SK-N-SH (cell line): ENCODE data around the gene HIPK2. TPM values are rescaled to one million over a fixed set of nuclear protein-coding genes. Genes with fewer than 3 reads are reported as not detected.

Experiments
- CTCF ChIA-PET: fragments of 300-600, 350-600 bp; formaldehyde crosslinking; extraction: SDS; loops from one replicate; lab custom pipeline; 2021; lab: Yijun Ruan, JAX
- POLR2A ChIA-PET: fragments of 350-600 bp; sonication (Branson Sonifier 250); formaldehyde crosslinking; extraction: SDS; loops from one replicate; lab custom pipeline; 2020; ENCODE audit warnings: antibody characterized with exemption, inconsistent platforms; lab: Yijun Ruan, JAX
- DNase-seq: peaks from one replicate; pipeline ENCODE4 v3.0.0; 2012
- H2AFZ ChIP-seq: fragments of 200-600 bp; sonication (generic); 2 replicates; pipeline ENCODE4 v1.8.1; 2016; ENCODE audit warnings: antibody characterized with exemption, mild to moderate bottlenecking, low read depth
- H3F3A ChIP-seq: fragments of 200-600 bp; sonication (generic); replicated peaks from 2 replicates; pipeline ENCODE3; 2016; ENCODE audit warnings: antibody characterized with exemption, mild to moderate bottlenecking; ENCODE audit not compliant: insufficient read depth
- H3K27ac ChIP-seq, 2 experiments: fragments of 200-500 bp in 1 of 2; fragments of 200-600 bp in 1 of 2; sonication (Bioruptor generic) in 1 of 2; sonication (generic), shearing (Covaris generic) in 1 of 2; 2 replicates each; pipeline versions ENCODE4 v1.5.1 to v1.6.1; 2014 to 2016; ENCODE audit warnings: low read depth in 2 of 2, inconsistent platforms in 1 of 2, low read length in 1 of 2, mild to moderate bottlenecking in 1 of 2, mixed read lengths in 1 of 2
- H3K27me3 ChIP-seq: fragments of 200-600 bp; sonication (generic), shearing (Covaris generic); 2 replicates; pipeline ENCODE4 v1.6.1; 2016; ENCODE audit warnings: mixed run types; ENCODE audit not compliant: insufficient read depth
- H3K36me3 ChIP-seq, 2 experiments: fragments of 200-500 bp in 1 of 2; fragments of 200-600 bp in 1 of 2; sonication (Bioruptor generic) in 1 of 2; sonication (generic) in 1 of 2; replicated peaks in 1 of 2; 2 replicates each; pipeline versions ENCODE3 to v1.5.1; 2014 to 2016; ENCODE audit warnings: low read length in 1 of 2, mild to moderate bottlenecking in 1 of 2; ENCODE audit not compliant: insufficient read depth in 2 of 2, control insufficient read depth in 1 of 2
- H3K4me1 ChIP-seq, 2 experiments: fragments of 200-500 bp in 1 of 2; fragments of 200-600 bp in 1 of 2; sonication (Bioruptor generic) in 1 of 2; sonication (generic), shearing (Covaris generic) in 1 of 2; 2 replicates each; pipeline versions ENCODE4 v1.5.1 to v1.6.1; 2014 to 2016; ENCODE audit warnings: low read depth in 1 of 2, low read length in 1 of 2, mixed run types in 1 of 2; ENCODE audit not compliant: insufficient read depth in 2 of 2, control insufficient read depth in 1 of 2
- H3K4me2 ChIP-seq: fragments of 200-600 bp; sonication (generic), shearing (Covaris generic); 2 replicates; pipeline ENCODE4 v1.6.1; 2017; ENCODE audit warnings: mixed run types
- H3K4me3 ChIP-seq, 2 experiments: fragments of 200-500 bp in 1 of 2; fragments of 200-600 bp in 1 of 2; sonication (Bioruptor generic) in 1 of 2; sonication (generic), shearing (Covaris generic) in 1 of 2; 2 replicates each; pipeline versions ENCODE4 v1.5.1 to v1.8.1; 2014 to 2016; ENCODE audit warnings: low read depth in 2 of 2, inconsistent platforms in 1 of 2, low read length in 1 of 2, mild to moderate bottlenecking in 1 of 2, mixed read lengths in 1 of 2, moderate library complexity in 1 of 2
- H3K79me2 ChIP-seq: fragments of 200-600 bp; sonication (generic); 2 replicates; pipeline ENCODE4 v1.8.1; 2017; ENCODE audit warnings: mild to moderate bottlenecking; ENCODE audit not compliant: insufficient read depth
- H3K9ac ChIP-seq: fragments of 200-600 bp; sonication (generic); 2 replicates; pipeline ENCODE4 v1.6.1; 2017; ENCODE audit warnings: mixed run types
- H3K9me2 ChIP-seq: fragments of 200-600 bp; sonication (generic); 2 replicates; pipeline ENCODE4 v1.6.1; 2017; ENCODE audit warnings: mixed run types
- H3K9me3 ChIP-seq: fragments of 200-600 bp; sonication (generic); 2 replicates; pipeline ENCODE4 v1.6.1; 2017; ENCODE audit warnings: mixed run types, mild to moderate bottlenecking, moderate library complexity
- H4K20me1 ChIP-seq: fragments of 200-600 bp; sonication (generic); 2 replicates; pipeline ENCODE4 v1.6.1; 2017; ENCODE audit warnings: mild to moderate bottlenecking, mixed run types; ENCODE audit not compliant: insufficient read depth
- ELF1 ChIP-seq: IDR thresholded peaks from 2 replicates; pipeline ENCODE4 v1.4.0; 2012
- EP300 ChIP-seq, 2 experiments: IDR thresholded peaks; 2 replicates each; pipeline versions ENCODE4 v1.4.0 to v1.6.1; 2012; ENCODE audit warnings: borderline replicate concordance in 1 of 2, low read depth in 1 of 2, low read length in 1 of 2
- IRF3 ChIP-seq: fragments of 150-350 bp; IDR thresholded peaks from 2 replicates; pipeline ENCODE4 v1.6.1; 2016; ENCODE audit warnings: mild to moderate bottlenecking, low read depth, low read length
- JUND ChIP-seq: IDR thresholded peaks from 2 replicates; pipeline ENCODE4 v1.4.0; 2012
- MAX ChIP-seq: IDR thresholded peaks from 2 replicates; pipeline ENCODE4 v1.4.0; 2012; ENCODE audit warnings: low read depth
- NFIC ChIP-seq: IDR thresholded peaks from 2 replicates; pipeline ENCODE4 v1.4.0; 2012; ENCODE audit warnings: borderline replicate concordance
- NRF1 ChIP-seq: IDR thresholded peaks from 2 replicates; pipeline ENCODE4 v1.6.1; 2012; ENCODE audit warnings: low read depth, mild to moderate bottlenecking, low read length
- PBX3 ChIP-seq: IDR thresholded peaks from 2 replicates; pipeline ENCODE4; 2012
- RAD21 ChIP-seq: IDR thresholded peaks from 2 replicates; pipeline ENCODE4 v1.6.1; 2012; ENCODE audit warnings: mild to moderate bottlenecking, low read length
- RFX5 ChIP-seq: IDR thresholded peaks from 2 replicates; pipeline ENCODE4 v1.6.1; 2012; ENCODE audit warnings: mild to moderate bottlenecking, improper control_type of control experiment, low read length
- RXRA ChIP-seq: IDR thresholded peaks from 2 replicates; pipeline ENCODE4 v1.4.0; 2012; ENCODE audit warnings: low read depth, mild to moderate bottlenecking, borderline replicate concordance
- SIN3A ChIP-seq: IDR thresholded peaks from 2 replicates; pipeline ENCODE4 v1.6.1; 2012; ENCODE audit warnings: low read depth, mild to moderate bottlenecking, low read length, moderate library complexity, borderline replicate concordance
- SMC3 ChIP-seq: IDR thresholded peaks from 2 replicates; pipeline ENCODE4 v1.6.1; 2012; ENCODE audit warnings: low read depth, low read length, improper control_type of control experiment
- TCF12 ChIP-seq: IDR thresholded peaks from 2 replicates; pipeline ENCODE4 v1.4.0; 2012
- YY1 ChIP-seq: IDR thresholded peaks from 2 replicates; pipeline ENCODE4 v1.4.0; 2012; ENCODE audit warnings: low read depth, mild to moderate bottlenecking
- polyA plus RNA-seq, 3 experiments: library from polyadenylated mRNA; depleted of rRNA; stranded (reverse); fragments of >200 nt; gene quantifications; 2 replicates each; pipeline ENCODE4 v1.2.3, GENCODE V29; 2012
- TF ChIP-seq, protein P1 (sequence below): fragments of 200-600 bp; sonication (generic); IDR thresholded peaks from 2 replicates; pipeline ENCODE4 v1.6.1; 2017; ENCODE audit warnings: antibody characterized with exemption, mild to moderate bottlenecking, moderate library complexity

Gene HIPK2
- polyA plus RNA-seq, 1 of the 3 experiments (the other 2 are of a cell fraction) = 14.2 TPM

- no peaks in the 10 kb centered on the region for H3K9me2 ChIP-seq
- TF ChIP-seq TCF12 (no peak), RFX5 (no peak), SMC3 (no peak), RXRA (no peak), NRF1 (no peak), ELF1 (no peak), YY1 (no peak), NFIC (no peak), PBX3 (no peak), IRF3 (no peak), SIN3A (no peak), EP300 (IDR thresholded peaks at IDR 0.05; ENCODE audit: borderline replicate concordance in 1 of 2, low read depth in 1 of 2, low read length in 1 of 2) (no peak), JUND (no peak), RAD21 (no peak), MAX (no peak)
- TF ChIP-seq, protein P1, sequence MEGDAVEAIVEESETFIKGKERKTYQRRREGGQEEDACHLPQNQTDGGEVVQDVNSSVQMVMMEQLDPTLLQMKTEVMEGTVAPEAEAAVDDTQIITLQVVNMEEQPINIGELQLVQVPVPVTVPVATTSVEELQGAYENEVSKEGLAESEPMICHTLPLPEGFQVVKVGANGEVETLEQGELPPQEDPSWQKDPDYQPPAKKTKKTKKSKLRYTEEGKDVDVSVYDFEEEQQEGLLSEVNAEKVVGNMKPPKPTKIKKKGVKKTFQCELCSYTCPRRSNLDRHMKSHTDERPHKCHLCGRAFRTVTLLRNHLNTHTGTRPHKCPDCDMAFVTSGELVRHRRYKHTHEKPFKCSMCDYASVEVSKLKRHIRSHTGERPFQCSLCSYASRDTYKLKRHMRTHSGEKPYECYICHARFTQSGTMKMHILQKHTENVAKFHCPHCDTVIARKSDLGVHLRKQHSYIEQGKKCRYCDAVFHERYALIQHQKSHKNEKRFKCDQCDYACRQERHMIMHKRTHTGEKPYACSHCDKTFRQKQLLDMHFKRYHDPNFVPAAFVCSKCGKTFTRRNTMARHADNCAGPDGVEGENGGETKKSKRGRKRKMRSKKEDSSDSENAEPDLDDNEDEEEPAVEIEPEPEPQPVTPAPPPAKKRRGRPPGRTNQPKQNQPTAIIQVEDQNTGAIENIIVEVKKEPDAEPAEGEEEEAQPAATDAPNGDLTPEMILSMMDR = no peak
- peaks cover 74% of the 10 kb centered on the region for H3K79me2 ChIP-seq
- H3K27ac ChIP-seq = no peak overlapping the region
- H3K36me3 ChIP-seq = peaks cover 16 to 47% of the 10 kb centered on the region in 2 experiments
- no peak overlapping the region for H3K9ac ChIP-seq
- H3K4me3 ChIP-seq = no peak overlapping the region
- H3K4me2 ChIP-seq = no peak overlapping the region
- peaks cover 13% of the 10 kb centered on the region for H4K20me1 ChIP-seq
- POLR2A ChIA-PET = no interaction called here
- H3K9me3 ChIP-seq = no peaks in the 10 kb centered on the region
- no peak overlapping the region for H2AFZ ChIP-seq
- H3F3A ChIP-seq = peaks cover 16% of the 10 kb centered on the region
- DNase-seq = no peak
- H3K4me1 ChIP-seq = peaks cover 19 to 28% of the 10 kb centered on the region in 2 experiments; a peak in 3 of 4 replicates
- H3K27me3 ChIP-seq = no peaks in the 10 kb centered on the region
- CTCF ChIA-PET = interaction anchor here (0.6 to 2.1 kb wide), 2 partner anchors 42 to 578 kb away, joined by 3 to 5 read pairs; no protein-coding TSS in a partner anchor
Observed at GRCh38 chr7:139687211-139687954, 90.4 kb downstream of the HIPK2 start.
